T-helper 1 cell treated with Interleukin-12 subunit alpha and Interleukin-12 subunit beta and Interleukin-4 antibody, amounts not matched to agents 30 ng/mL and 1 ng/mL, for 36 hours (primary cell): ENCODE measurements around the gene KPNB1. TPM values are rescaled to one million over a fixed set of nuclear protein-coding genes. Genes with fewer than 3 reads are reported as not detected.

ENCODE experiments used
- intact Hi-C: fragments of 100-400 bp; cut with micrococcal nuclease; formaldehyde crosslinking; loops from one replicate; pipeline ENCODE4 v1.15.1; 2024
- total RNA-seq: library from RNA; stranded (reverse); gene quantifications from 2 replicates; pipeline ENCODE4 v1.2.3, GENCODE V29; 2022

Gene KPNB1
- total RNA-seq, 1 donor from 2014 or later = 501 TPM

- intact Hi-C loops = no loop called here
These were observed 59.3 kb downstream of the KPNB1 start for GRCh38 chr17:47708864-47709541.

GRCh38 chr17:47709594-47709993, 59.9 kb downstream of the KPNB1 start:
- intact Hi-C loops = no loop called here

GRCh38 chr17:47711366-47712099, 61.8 kb downstream of the KPNB1 start:
- intact Hi-C loops = no loop called here

DNA sequence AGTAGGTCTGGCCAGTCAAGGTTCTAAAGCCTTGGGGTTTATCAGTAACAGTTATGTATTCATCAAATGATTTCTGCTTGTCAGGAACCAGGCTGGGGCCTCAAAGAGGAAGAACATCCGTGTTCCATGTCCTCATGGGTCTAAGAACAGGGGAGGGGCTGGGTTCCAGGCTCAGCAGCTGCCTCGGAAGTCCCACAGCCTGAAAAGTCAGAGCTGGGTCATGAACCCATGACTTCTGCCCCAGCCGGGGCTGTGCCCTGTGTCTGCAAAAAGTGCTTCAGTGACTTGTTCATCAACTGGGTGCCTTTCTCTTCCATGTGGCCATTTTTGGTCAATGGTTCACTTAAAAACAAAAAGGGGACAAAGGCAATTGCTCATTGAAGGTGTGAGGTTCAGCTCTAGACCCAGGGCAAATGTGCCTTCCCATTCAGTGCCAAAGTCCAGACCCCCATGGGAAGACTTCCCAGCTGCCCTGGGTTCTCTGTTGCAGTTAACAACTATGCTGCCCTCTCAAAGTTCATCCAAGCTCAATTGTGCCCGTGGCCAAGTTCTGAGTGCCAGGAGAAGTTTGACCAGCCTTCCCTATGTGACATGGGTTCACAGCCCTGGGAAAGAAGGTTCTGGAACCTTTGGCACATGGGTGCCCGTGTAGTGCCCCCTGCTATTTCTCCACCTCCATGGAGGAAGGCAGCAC, 62.8 kb downstream of the KPNB1 start:
- intact Hi-C loops = no loop called here

DNA sequence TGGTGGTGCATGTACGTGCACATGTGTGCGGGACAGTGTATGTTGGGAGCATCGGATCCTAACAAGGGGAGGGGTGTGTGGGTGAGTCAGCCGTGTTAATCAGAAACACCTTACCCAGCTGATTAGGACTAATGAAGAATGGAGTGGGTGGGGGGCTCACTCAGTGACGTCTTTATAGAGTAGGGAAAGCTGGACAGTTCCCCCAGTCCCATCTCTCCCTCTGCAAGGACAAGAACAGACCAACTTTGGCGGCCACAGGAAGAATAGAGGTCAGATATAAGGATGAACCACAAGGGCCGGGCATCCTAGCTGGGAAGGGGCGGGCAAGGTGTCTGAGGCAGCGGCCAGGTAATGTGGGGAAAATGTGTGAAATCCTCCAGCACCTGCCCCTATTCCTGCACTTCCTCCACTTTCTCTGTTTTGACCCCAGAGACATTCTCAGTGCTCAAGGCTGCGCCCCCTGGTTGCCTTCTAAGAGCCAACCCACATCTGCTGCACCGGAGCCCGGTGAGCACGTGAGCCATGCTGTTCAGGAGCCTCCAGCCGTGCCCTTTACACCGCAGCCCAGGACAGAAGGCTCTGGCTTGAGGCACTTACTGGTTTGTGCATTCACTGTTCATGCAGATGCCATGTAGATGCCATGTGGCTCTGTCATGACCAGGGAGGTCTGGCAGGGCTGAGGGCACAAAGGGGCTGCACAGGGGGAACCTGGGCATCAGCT, 64.4 kb downstream of the KPNB1 start:
- intact Hi-C loops = no loop called here

GRCh38 chr17:47714773-47715396, 65.2 kb downstream of the KPNB1 start:
- intact Hi-C loops = no loop called here

- intact Hi-C loops = no loop called here
These were observed 66.1 kb downstream of the KPNB1 start for GRCh38 chr17:47715669-47716325.

GRCh38 chr17:47716375-47716774, 66.7 kb downstream of the KPNB1 start:
- intact Hi-C loops = no loop called here

GRCh38 chr17:47717261-47717697, 67.6 kb downstream of the KPNB1 start:
- intact Hi-C loops = loop anchor here (1.0 kb wide), 1 partner anchor 18 kb away; no protein-coding TSS in a partner anchor

- intact Hi-C loops = loop anchor here (1.0 kb wide), 1 partner anchor 19 kb away; no protein-coding TSS in a partner anchor
These were observed 68.4 kb downstream of the KPNB1 start for GRCh38 chr17:47717979-47718621.

GRCh38 chr17:47718634-47719405, 69.1 kb downstream of the KPNB1 start:
- intact Hi-C loops = no loop called here

- intact Hi-C loops = no loop called here
These were observed 69.9 kb downstream of the KPNB1 start for GRCh38 chr17:47719411-47720152.

GRCh38 chr17:47720196-47720595, 70.5 kb downstream of the KPNB1 start:
- intact Hi-C loops = no loop called here

GRCh38 chr17:47720754-47721533, 71.2 kb downstream of the KPNB1 start:
- intact Hi-C loops = loop anchor here (1.0 kb wide), 5 partner anchors 8 to 72 kb away; partner anchors contain the start of genes KPNB1 and TBX21

DNA sequence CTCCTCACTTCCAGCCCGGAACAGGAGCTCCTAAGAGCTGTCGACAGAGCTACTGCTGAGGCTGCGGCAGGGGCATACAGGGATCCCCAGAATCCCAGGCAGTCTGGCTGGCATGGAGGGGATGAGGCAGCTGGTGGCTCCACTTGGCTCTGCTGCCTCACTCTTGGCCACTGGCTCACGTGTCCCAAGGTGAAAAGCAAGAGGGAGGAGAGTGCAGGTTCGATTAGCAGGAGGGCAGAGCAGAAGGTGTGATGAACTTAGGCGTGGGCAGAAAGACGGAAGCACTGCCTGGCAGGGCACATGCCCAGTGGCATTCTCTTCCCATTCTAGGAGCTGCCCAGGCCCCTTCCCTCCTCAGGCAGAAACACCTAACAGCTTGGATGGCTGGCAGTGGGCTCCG, 72.0 kb downstream of the KPNB1 start:
- intact Hi-C loops = loop anchor here (1.0 kb wide), 5 partner anchors 8 to 72 kb away; partner anchors contain the start of genes KPNB1 and TBX21

GRCh38 chr17:47724705-47725104, 75.0 kb downstream of the KPNB1 start:
- intact Hi-C loops = no loop called here

DNA sequence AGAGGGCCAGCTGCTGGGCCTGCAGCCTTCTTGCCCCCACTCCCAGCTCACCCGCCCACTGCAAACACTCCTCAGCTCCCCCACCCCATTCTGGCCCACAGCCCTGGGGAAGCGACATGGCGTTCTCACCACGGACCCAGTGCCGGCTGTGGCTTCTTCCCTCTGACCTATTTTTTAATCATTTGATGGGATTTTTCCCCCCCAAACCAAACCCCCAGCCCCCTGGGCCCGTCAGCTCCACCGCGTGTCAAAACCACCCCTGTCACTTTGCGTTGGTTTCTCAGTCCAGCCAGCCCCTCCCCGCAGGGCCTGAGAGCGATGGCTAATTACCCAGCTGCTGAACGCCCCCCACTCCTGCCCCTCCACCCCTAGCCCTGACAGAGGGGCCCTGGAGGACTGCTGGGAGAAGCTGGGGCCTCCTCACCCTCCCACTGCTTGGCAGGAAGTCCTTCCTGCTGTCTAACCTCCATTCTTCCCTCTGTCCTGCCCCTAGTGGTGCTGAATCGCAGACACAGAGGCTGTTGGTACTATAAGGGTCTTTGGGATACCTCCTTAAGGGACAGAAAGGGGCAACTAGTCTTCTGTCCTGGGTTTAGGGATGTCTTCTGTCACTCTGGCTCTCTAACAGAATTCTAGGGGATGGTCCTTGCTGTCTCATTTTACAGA, 75.9 kb downstream of the KPNB1 start:
- intact Hi-C loops = no loop called here
